Upper lobe of left lung (tissue), 6 donors: ENCODE results near the gene C9orf50. TPM values are rescaled to one million over a fixed set of nuclear protein-coding genes. Genes with fewer than 3 reads are reported as not detected.

Experiments used
- ATAC-seq, 2 donors: fragments of 200-7000 bp; cut with Tn5 transposase; one replicate each; pipeline ENCODE4 v1.9.1; 2022; ENCODE audit warnings: mild to moderate bottlenecking in 2 of 2, moderate library complexity in 2 of 2; ENCODE audit not compliant: low FRiP score in 2 of 2
- DNase-seq, 2 donors: peaks; one replicate each; pipeline ENCODE4 v3.0.0-alpha.2; 2019 to 2020
- H3K27ac ChIP-seq, 4 donors: fragments of 200-600 bp; sonication (generic); one replicate each; pipeline ENCODE4 v1.5.1; 2016 to 2019
- H3K27me3 ChIP-seq, 4 donors: fragments of 200-600 bp; sonication (generic); one replicate each; pipeline ENCODE4 v1.5.1; 2017 to 2019
- H3K36me3 ChIP-seq, 4 donors: fragments of 200-600 bp; sonication (generic); one replicate each; pipeline ENCODE4 v1.5.1; 2016 to 2019
- H3K4me1 ChIP-seq, 4 donors: fragments of 200-600 bp; sonication (generic); one replicate each; pipeline ENCODE4 v1.5.1; 2018 to 2019
- H3K4me3 ChIP-seq, 4 donors: fragments of 200-600 bp; sonication (generic); one replicate each; pipeline ENCODE4 v1.5.1; 2017 to 2019; ENCODE audit warnings: mild to moderate bottlenecking in 2 of 4, moderate library complexity in 1 of 4
- H3K9me3 ChIP-seq, 4 donors: fragments of 200-600 bp; sonication (generic); one replicate each; pipeline ENCODE4 v1.5.1; 2018 to 2019
- CTCF ChIP-seq, 6 experiments: fragments of 450-650 bp in 4 of 6; fragments of 200-600 bp in 2 of 6; sonication (generic) in 2 of 6; IDR thresholded peaks; one replicate each; pipeline ENCODE4 v1.5.1; 2016 to 2019; ENCODE audit warnings: antibody characterized with exemption in 6 of 6
- EP300 ChIP-seq, 4 donors: sonication (generic); formaldehyde crosslinking; IDR thresholded peaks; one replicate each; pipeline ENCODE4 v1.5.1; 2017; ENCODE audit warnings: antibody characterized with exemption in 4 of 4, control low read depth in 2 of 4
- POLR2A ChIP-seq, 4 donors: fragments of 450-650 bp; IDR thresholded peaks; one replicate each; pipeline ENCODE4 v1.5.1; 2016 to 2017; ENCODE audit warnings: antibody characterized with exemption in 4 of 4, mild to moderate bottlenecking in 2 of 4
- POLR2AphosphoS5 ChIP-seq, 2 donors: sonication (generic); formaldehyde crosslinking; IDR thresholded peaks; one replicate each; pipeline ENCODE4 v1.5.1; 2017; ENCODE audit warnings: antibody characterized with exemption in 2 of 2
- WGBS, 2 donors: methylation state at CpG; one replicate each; pipeline ENCODE4 v1.1.5; 2017 to 2018; 5-methylcytosine and 5-hydroxymethylcytosine counted together
- total RNA-seq, 6 donors: library from RNA; depleted of rRNA in 4 of 6; stranded (reverse); fragments of >200 nt in 4 of 6; gene quantifications; one replicate each; pipeline versions ENCODE4 v1.1.0 to v1.2.1, GENCODE V29; 2016 to 2021
- donor health status: DM: no; HTN: no; CAD: no; lungs with moderate emphysema.
- donor health status: DM: no; HTN: yes; CAD: no; lungs with severe emphysema.

The C9orf50 gene
- total RNA-seq, 6 donors from 2014 or later: not detected

GRCh38 chr9:129655154-129655553 lies 34.3 kb upstream of the C9orf50 start:
- Histone ChIP-seq H3K4me1 (peaks cover 0 to 4% (median 0%) of the 10 kb centered on the region in 4 donors), H3K27ac (no peak overlapping the region), H3K9me3 (no peaks in the 10 kb centered on the region), H3K27me3 (no peaks in the 10 kb centered on the region), H3K36me3 (no peaks in the 10 kb centered on the region), H3K4me3 (no peak overlapping the region)
- 92 to 96% methylated on average over 2 to 7 of the region's 7 CpGs for WGBS, 2 donors
- no peak for ATAC-seq
- TF ChIP-seq POLR2AphosphoS5 (IDR thresholded peaks at IDR 0.05) (no peak), EP300 (IDR thresholded peaks at IDR 0.05) (no peak), CTCF (IDR thresholded peaks at IDR 0.05) (no peak), POLR2A (IDR thresholded peaks at IDR 0.05) (no peak)
- DNase-seq: peak in 1 of 2 donors; percentile 21

GRCh38 chr9:129654554-129655040 lies 33.7 kb upstream of the C9orf50 start:
- Histone ChIP-seq H3K9me3 (no peaks in the 10 kb centered on the region), H3K27ac (no peak overlapping the region), H3K4me1 (peaks cover 0 to 4% (median 0%) of the 10 kb centered on the region in 4 donors), H3K36me3 (no peaks in the 10 kb centered on the region), H3K4me3 (no peak overlapping the region), H3K27me3 (no peaks in the 10 kb centered on the region)
- 37 to 53% methylated on average over 15 to 20 of the region's 20 CpGs for WGBS, 2 donors
- no peak for TF ChIP-seq EP300 (IDR thresholded peaks at IDR 0.05)
- ATAC-seq (no peak), DNase-seq (peak in 1 of 2 donors; percentile 29)

- Histone ChIP-seq H3K27me3 (no peaks in the 10 kb centered on the region), H3K4me3 (no peak overlapping the region), H3K36me3 (no peaks in the 10 kb centered on the region), H3K27ac (no peak overlapping the region), H3K9me3 (no peaks in the 10 kb centered on the region), H3K4me1 (peaks cover 0 to 4% (median 0%) of the 10 kb centered on the region in 4 donors)
- no peak for DNase-seq
- WGBS, 2 donors: 46 to 49% methylated on average over 17 to 19 of the region's 19 CpGs
- ATAC-seq: no peak
- no peak for TF ChIP-seq CTCF (IDR thresholded peaks at IDR 0.05)
- no peak for TF ChIP-seq POLR2A (IDR thresholded peaks at IDR 0.05)
- no peak for TF ChIP-seq POLR2AphosphoS5 (IDR thresholded peaks at IDR 0.05)
- no peak for TF ChIP-seq EP300 (IDR thresholded peaks at IDR 0.05)
Measured at GRCh38 chr9:129653823-129654553, 33.1 kb upstream of the C9orf50 start.

- TF ChIP-seq POLR2AphosphoS5 (IDR thresholded peaks at IDR 0.05) (no peak), EP300 (IDR thresholded peaks at IDR 0.05) (no peak), POLR2A (IDR thresholded peaks at IDR 0.05) (no peak), CTCF (IDR thresholded peaks at IDR 0.05) (no peak)
- WGBS, 2 donors: 60 to 87% methylated on average over 4 to 10 of the region's 10 CpGs
- Histone ChIP-seq H3K27me3 (no peaks in the 10 kb centered on the region), H3K9me3 (no peaks in the 10 kb centered on the region), H3K36me3 (no peaks in the 10 kb centered on the region), H3K4me1 (peaks cover 0 to 4% (median 0%) of the 10 kb centered on the region in 4 donors), H3K27ac (no peak overlapping the region), H3K4me3 (no peak overlapping the region)
- DNase-seq: peak in 1 of 2 donors; percentile 67
- peak in 1 of 2 donors; percentile 31 for ATAC-seq
Measured at GRCh38 chr9:129650680-129651235, 29.9 kb upstream of the C9orf50 start.

- Histone ChIP-seq H3K27me3 (no peaks in the 10 kb centered on the region), H3K4me1 (peaks cover 0 to 4% (median 0%) of the 10 kb centered on the region in 4 donors), H3K9me3 (no peaks in the 10 kb centered on the region), H3K4me3 (no peak overlapping the region), H3K27ac (no peak overlapping the region), H3K36me3 (no peaks in the 10 kb centered on the region)
- no peak for TF ChIP-seq CTCF (IDR thresholded peaks at IDR 0.05)
- TF ChIP-seq POLR2A (IDR thresholded peaks at IDR 0.05): no peak
- no peak for TF ChIP-seq EP300 (IDR thresholded peaks at IDR 0.05)
- TF ChIP-seq POLR2AphosphoS5 (IDR thresholded peaks at IDR 0.05): no peak
- 83 to 86% methylated on average over 19 to 20 of the region's 20 CpGs for WGBS, 2 donors
- DNase-seq: peak in 1 of 2 donors; percentile 59
- no peak for ATAC-seq
Measured at GRCh38 chr9:129649726-129650679, 29.1 kb upstream of the C9orf50 start.
